Stimulated activated CD8-positive, alpha-beta memory T cell treated with anti-CD3 and anti-CD28 coated beads, Interleukin-7, amount 100 ng/mL, for 4 hours (primary cell): Measurements from ENCODE around the gene HOXD4.

Experiments used
- DNase-seq, 2 donors: peaks; one replicate each; pipeline ENCODE4 v3.0.0-alpha.2; 2020; ENCODE audit warnings: low read depth in 2 of 2

The HOXD4 gene

DNA sequence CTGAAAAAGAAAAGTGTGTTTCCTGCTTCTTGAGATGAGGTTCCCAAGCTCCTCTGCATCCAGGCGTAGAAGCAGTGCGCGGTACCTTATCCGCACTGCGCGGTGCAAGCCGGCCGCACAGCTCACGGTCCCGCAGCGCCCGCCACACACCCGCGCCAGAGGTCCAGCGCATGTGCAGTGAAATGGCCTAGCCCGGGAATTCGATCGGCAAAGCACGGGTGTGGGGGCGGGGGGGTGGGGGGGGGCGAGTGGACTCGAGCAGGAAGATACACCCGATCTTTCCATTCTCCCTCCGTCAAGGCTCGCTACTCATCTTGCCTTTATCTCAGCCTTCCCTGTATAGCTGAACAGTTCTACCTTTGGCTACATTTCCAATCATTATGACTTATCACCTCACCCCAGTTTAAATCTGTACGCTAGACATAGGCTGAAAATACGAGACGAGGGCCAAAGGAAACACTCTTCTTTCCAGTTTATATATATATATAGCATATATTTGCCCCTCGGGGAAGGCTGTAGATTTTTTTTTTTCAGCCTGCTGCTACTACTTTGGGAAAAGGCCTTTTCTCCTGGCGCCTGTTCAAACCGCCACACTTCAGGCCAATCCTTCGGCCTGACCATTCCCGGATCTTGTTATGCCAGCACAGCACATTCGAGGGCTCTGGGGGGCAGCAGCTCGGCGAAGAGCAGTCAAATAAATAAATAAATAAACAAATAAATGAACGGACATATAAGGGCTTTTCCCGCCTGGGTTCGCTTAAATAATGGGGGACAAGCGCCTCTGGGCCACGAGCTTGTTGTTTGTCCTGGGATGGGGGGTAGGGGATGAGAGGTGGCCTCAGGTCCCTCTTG lies 11.5 kb upstream of the HOXD4 start:
- no peak for DNase-seq

DNA sequence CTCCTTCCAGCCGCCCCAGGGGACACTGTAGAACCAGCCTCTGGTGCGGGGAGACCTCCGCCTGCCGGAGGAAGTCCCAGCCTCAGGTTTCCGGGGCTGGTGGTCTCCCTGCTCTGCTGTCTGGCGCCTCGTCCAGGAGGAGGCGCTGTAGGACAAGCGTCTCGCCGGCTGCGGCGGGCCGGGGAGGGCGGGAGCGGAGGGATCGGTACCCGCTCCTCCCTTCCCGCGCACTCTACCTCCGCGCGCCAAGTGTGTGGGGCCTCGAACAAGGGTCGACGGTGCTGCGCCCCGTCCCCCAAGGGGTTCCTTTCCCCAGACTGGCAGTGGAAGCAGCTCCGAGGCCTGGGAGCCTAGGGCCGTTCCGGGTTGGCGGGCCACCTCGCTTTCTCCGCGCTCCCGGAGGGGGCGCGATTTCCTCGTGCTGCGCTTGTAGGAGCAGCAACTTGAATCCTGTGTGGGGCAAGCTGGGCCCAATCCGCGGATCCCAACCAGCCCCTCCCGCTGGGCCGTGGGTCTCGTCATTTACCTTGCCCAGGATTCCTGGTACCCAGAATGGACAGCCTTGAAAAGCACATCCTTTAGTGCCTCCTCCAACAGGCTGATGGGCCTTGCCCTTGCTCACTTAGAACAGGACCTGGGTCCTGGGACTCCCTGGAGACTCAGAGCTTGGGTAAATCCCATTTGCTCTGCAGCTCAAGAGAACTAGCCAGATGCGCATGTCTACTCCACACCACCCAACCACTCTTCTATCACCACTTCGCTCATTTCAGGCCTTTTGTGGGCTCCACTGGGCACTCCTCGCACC lies 10.6 kb upstream of the HOXD4 start:
- DNase-seq: peak; percentile 28 to 54

DNA sequence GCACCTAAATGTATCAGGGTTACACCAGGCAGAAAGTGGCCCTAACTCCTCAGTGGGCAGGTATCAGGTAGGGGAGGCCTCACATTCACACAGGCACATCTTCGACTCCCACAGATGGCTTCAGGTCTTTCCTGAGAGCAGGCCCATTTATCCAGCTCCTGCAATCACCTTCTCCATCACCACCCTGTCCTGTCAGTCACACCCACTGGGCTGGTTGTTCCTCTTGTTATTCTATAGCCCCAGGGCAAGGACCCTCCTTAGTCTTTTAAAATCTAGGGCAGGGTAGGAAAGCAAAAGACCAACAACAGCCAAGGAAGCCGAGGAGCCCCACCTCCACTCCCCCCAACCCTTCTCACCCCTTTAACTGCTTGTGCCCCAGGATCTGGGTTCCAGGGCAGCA lies 9.1 kb upstream of the HOXD4 start:
- no peak for DNase-seq

DNA sequence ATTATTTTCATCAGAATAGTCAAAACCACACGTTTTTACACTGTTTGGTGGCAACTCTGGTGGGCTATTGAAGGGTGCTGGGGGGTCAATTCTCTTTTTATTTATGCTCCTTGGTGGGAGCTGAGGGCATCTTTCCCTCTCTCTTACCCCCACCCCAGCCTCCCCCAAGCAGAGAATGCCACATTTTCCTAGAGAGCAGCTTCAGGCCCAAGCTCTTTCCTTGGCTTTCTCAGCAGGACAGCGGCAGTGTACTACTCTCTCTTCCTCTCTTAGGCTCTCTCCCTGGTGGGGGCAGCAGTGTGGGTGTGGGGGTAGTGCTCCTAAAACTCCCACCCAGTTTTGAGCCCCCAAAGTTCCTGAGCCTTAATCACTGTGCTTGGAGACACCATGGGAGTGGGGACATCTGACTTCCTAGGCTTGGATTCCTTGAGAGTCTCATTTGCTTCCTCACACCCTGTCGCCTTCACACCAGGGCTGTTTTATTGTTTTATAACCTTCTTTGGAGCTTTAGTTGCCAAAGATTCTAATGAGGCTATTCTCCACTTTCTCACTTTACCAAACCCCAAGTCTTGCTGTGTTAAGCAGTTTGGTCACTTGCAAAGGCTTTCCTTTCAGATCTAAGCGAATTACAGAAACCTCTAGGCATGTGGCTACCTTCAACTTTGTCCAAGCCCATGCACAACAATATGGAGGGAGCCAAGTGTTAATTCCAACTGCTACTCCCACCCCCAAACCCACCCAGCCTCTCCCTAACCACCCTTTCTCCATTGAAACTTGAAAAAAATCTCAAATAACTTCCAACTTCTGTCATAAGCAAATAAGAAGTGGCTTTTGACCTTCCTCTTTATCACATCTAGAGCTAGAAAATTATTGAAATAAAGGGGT lies 6.0 kb upstream of the HOXD4 start:
- no peak for DNase-seq

DNA sequence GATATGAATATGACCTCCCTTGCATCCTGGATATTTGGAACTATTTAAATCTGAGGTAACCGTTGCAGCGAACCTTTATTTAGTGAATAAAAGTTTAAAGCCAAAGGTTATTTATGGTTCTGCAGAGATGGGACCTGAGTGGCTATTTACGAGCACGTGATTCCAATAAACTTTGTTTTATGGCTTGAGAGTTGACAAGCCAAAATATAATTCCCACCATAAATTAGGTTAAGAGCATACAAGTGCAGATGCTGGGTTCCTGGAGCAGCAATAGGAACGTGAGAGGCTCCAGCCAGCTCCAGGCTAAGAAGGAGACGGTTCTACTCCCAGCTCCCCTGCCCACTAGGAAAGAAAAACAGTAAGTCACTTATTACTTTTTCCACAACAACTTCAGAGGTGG lies 5.2 kb upstream of the HOXD4 start:
- no peak for DNase-seq

DNA sequence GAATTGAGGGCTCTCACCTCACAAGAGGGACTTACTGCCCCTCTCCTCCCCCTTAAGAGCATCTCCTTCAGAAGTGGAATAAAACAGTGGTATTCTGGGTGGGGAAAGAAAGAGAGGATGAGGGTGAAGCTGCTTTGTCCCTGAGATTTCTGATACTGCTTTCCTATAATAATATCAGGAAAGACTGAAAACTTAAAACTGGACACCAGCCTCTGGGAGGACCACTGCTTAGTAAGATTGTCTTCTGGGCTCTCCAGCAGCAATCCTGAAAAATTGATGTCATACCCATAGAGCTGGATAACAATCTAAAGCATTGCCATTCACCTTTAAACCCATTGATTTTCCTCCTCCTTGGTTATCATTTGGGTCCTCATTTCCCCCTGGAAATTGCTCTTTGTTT lies 4.7 kb upstream of the HOXD4 start:
- DNase-seq: no peak

DNA sequence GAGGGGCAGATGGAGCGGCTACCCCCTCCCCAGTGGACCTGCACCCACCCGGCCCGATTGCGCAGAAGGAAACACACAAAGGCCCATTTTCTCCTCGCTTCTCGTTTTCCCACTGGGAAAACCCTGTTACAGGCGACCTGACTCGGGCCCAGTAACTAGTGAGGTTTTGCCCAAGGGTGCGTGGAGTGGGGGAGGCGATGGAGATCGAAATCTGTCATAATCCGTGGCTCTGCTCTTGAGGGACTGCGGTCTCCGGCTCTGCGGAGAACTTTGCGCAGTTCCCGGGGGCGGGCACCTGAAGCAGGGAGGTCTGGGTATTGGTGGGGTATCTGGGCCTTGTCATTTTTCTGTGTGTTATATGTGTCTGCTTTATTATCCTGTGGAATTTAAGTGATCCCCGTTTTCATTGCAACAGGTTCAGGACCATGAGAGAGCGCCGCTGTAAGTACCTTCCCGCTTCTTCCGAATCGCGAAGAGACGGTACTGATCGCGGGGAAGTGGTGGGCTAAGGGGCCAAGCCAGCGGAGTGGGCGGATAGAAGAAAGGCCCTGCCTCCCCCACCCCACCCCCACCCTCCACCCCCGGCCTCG lies 4.0 kb upstream of the HOXD4 start:
- DNase-seq: no peak

DNA sequence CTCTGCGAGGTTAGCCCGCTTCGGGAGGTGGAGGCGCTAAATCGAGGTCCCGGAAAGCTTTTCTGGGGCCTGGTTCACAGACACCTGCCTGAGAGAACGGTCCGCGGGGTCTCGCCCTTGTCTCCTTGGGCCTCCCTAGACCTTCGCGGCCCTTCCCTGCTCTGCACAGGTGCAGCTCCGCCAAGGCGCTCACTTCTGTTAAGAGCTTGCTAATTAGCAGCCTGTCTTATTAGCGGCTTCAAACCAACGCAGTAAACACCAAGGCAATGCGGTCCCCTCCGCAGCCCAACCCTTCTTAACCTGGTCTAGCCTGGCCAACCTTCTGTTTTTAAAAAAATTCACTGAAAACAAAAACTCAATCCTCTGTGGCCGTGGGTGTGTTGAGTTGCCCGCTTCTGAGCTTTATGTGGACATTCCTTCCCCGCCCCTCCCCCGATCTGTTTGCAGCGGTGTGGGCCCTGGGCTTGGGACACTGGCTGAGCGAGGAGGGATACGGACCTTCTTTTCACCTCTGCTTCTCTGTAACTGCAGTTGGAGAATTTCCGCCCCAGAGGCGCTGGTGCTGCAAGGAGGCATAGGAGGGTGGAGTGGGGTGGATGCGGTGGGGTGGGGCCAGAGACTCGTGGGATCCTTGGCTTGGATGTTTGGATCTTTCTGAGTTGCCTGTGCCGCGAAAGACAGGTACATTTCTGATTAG lies 3.4 kb upstream of the HOXD4 start:
- no peak for DNase-seq

DNA sequence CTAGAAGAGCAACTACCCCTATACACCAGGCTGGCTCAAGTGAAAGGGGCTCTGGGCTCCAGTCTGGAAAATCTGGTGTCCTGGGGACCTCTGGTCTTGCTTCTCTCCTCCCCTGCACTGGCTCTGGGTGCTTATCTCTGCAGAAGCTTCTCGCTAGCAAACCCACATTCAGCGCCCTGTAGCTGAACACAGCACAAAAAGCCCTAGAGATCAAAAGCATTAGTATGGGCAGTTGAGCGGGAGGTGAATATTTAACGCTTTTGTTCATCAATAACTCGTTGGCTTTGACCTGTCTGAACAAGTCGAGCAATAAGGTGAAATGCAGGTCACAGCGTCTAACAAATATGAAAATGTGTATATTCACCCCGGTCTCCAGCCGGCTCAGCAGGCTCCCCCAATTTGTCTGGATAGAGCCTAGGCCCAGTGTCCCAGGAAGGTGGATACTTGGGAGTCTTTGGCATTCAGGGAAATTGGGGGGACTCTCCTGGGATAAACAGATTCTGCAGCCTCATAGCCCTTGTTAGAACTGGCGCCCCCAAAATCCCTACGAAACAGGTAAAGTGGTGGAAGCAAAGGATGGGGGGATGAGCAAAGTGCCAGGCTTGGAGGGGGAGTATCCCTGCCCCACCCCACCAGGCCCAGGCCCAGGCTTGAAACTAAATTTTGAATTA lies 2.5 kb upstream of the HOXD4 start:
- DNase-seq: no peak

DNA sequence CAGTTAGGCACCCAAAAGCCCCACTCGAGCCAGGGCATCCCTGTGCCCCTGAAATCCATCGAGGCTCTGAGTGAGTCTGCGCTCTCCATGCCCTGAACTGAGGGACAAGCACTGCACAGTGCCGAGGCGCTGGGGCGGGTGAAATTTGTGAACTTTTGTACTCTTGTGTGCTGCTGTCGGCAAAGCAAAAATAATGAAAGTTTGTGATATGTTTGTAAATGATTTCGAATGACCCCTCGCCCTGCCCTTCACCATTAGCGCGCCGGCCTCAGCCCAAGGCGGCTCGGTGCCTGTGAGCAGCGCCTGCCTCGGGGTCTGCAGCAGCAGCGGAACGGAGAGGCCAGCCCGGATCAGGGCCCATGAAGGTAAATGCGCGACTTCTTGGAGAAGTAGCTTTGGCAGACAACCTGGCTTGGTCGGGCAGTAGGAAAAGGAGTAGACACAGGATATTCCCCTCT lies 1.8 kb upstream of the HOXD4 start:
- DNase-seq: no peak

DNA sequence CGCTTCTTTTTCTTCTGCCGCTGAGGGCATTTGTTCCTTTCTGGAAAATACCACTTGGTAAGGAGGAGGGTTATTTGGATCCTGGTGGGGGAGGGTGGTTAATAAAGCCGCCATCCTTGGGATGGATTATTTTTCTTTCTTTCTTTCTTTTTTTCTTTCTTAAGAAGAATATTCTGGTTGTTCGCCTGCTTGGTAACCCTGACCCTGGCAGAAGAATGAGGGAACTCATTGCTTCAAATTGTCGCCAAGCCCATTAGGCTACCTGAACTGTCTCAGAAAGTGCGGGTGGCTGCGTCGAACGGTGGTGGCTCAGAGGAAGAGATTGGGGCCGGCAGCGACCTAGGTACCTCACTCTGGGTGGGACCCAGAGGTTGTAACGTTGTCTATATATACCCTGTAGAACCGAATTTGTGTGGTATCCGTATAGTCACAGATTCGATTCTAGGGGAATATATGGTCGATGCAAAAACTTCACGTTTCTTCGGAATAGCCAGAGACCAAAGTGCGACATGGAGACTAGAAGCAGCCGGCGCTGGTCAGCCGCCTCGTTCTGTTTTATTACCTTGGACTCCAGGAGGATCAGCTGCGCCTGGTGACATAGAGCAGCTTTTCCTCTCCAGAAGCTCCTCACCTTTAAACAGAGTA lies 1.3 kb upstream of the HOXD4 start:
- no peak for DNase-seq

DNA sequence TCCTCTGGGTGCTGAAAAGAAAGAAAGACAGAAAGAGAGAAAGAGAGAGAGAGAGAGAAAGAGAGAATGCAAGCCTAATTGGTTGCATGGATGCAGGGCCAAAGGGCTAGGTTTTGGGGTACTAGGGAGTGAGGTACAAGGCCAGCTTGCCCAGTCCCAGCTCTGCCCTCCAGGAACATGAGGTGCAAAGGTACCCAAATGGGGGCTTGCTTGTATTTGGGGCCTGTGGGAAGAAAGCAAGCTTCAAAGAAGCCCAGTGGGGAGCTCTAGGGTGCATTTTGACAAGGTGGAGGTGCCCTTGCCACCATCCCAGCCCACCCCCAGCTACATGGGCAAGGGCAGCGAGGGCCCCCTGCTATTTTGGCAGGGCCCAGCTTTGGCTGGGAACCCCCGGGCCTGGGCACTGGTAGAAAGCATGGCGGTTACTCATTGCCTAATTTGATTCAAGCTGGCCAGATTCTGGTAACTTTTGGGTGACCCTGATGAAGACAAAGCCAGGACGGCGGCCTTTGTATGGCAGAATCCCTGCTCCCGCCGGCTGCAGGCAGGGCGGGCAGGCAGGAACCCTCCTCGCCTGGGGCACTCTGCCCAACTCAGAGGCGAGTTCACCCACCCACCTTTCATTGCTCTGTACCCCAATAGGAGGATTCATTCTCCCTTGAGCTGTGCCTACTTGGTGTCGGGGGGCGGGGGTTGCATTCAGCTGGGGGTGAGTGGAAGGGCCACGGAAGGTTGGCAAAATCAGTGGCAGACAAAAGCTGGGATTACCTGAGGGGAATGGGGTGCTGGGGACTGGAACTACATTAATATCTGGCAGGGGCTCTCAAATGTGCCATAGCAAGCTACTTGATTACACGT lies 537 bp upstream of the HOXD4 start:
- no peak for DNase-seq

DNA sequence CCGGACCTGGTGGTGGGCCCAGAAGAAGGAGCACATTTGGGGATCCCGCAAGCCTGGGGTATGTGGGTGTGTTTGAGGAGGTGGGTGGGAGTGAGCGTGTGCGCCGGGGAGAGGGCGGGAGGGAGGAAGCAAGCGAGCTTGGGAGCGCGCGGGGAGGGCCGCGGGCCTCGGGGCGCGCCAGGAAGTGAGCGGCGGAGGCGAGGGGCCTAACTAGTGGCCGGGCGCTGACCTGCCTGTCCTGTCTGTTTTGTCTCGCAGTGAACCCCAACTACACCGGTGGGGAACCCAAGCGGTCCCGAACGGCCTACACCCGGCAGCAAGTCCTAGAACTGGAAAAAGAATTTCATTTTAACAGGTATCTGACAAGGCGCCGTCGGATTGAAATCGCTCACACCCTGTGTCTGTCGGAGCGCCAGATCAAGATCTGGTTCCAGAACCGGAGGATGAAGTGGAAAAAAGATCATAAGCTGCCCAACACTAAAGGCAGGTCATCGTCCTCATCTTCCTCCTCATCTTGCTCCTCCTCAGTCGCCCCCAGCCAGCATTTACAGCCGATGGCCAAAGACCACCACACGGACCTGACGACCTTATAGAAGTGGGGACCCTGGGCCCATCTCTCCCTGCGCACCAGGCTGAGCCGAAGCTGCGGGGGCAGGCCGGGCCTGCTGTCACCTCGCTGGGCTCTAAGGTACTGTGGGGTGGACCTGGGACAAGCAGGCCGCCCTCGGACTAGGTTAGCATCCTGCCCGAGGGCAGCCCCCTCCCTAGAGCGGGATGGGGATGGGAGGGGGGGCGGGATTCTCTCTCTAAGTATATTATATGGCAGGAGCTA lies 1.2 kb downstream of the HOXD4 start:
- DNase-seq: no peak

DNA sequence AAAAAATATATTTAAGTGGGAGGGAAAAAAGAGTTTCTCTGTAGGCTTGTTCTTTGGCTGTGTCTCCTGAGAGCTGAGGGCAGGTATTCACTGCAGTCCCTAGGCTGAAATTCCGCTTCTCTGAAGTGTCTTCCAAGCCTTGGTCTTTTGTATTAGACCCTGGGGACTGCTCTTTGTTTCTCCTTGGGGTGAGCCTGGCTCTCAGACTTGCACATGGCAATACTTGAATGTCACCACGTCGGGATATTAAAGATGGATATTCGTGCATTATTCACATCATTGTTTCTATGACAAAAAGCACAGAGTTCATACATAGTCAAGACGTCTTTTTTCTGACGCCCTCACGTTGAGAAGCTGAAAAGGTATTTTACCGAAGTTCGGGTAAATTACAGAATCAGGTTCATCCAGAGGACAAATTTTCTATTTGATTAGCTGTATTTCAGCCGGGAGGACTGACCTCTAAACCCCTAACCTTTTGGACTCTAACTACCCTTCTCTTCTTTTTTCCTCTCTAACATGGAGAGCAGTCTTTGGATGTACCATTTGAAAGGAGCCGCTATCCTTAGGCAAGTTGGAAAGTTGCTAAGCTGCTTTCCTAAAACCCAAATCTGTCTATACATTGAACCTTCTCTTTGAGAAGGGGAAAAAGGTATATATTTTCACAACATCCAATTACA lies 3.4 kb downstream of the HOXD4 start:
- no peak for DNase-seq

DNA sequence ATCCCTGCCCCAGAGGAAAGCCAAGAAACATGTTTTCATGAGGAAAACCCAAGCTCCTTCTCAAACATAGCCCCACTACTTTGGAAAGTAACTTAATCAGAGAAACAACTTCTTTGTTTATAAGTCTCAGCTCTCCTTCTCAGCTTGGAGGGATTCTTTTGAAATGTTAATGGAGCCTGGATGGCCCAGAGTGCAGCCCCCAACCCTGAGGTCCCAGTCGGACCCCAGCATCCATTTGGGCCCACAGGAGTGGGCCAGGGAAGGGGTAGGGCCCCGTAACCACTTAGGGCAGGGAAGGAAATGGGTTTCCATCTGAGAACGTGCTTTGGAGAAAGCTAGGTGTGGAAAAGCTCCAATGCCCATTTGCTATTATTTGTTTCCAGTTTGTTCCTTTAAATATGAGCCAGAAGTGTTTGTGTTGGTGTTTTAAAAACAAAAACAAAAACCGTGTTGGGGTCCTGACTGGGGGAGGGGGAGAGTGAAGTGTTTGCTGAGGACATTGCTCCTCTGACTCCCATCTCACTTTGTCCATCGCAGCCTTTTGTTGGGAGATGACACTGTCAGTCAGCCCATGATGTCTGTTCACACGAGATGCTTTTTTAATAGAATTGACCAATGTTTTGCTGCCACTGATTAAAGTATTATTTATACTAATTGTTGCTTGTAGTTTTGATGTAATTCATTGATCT lies 4.2 kb downstream of the HOXD4 start:
- DNase-seq: no peak

DNA sequence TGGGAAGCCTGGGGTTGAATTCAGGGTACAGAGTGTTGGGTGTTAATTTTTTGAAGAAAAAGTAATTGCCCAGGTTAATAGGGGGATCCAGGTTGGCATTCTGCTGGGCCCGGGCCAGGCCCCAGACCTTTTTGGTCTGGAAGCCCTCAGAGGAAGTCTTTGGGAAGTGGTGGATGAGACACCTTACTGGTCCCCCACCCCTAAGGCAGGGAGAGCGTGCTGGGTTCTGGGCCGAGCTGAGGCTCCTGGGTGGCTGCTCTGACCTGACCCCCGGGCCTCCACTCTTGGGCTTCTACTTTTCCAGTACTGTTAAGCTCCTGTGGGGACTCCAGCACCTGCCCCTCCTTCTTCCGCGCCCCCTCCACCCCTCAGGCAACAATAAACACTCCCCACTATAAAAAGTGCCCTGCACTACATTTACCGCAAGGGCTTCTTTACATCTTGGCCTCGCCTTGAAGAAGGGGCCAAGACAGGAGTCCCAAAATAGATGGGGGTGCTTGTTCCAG lies 5.0 kb downstream of the HOXD4 start:
- no peak for DNase-seq
